Putamen (tissue), 1 donor: ENCODE results near the gene LRRC47.

Source experiments
- DNase-seq: peaks from one replicate; pipeline ENCODE4 v3.0.0-alpha.2; 2016; ENCODE audit warnings: low spot score

The LRRC47 gene

DNA sequence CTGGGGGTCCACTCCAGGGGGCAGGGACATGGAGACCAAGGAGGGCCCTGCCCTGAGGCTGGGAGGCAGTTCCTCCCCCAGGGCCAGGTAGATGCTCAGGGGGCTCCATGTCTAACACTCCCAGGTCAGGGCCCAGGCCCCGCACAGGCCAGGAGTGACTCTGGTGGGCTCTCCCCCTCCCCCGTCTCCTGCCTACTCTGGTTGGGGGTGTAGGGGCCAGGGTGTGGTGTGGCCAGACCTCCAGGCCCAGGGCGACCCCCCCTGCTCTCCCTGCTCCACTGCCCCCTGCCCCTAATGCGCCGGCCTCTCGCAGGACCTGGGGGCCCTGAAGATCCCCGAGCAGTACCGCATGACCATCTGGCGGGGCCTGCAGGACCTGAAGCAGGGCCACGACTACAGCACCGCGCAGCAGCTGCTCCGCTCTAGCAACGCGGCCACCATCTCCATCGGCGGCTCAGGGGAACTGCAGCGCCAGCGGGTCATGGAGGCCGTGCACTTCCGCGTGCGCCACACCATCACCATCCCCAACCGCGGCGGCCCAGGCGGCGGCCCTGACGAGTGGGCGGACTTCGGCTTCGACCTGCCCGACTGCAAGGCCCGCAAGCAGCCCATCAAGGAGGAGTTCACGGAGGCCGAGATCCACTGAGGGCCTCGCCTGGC, 63.7 kb downstream of the LRRC47 start:
- DNase-seq, result no peak

- DNase-seq, result peak; percentile 55
Measured at GRCh38 chr1:3731583-3732433, 64.5 kb downstream of the LRRC47 start.

GRCh38 chr1:3730543-3731247, 65.6 kb downstream of the LRRC47 start:
- no peak for DNase-seq

- no peak for DNase-seq
Measured at GRCh38 chr1:3729594-3730542, 66.4 kb downstream of the LRRC47 start.
